ENCODE results near the gene P2RX4.

GRCh38 chr12:121237415-121237814 lies 27.5 kb downstream of the P2RX4 start:
- TF ChIP-seq CTCF (conservative IDR thresholded peaks at IDR 0.05) (no peak), EZH2 (IDR thresholded peaks at IDR 0.05; ENCODE audit: low read depth) (no peak)

Measured in PC-9 (cell line).